ENCODE measurements around the gene RPP25L.

GRCh38 chr9:34623374-34624235 is 11.7 kb upstream of the RPP25L start:
- no peak for TF ChIP-seq GATA3 (IDR thresholded peaks at IDR 0.05; ENCODE audit: low read depth, low read length)
- TF ChIP-seq GATA2 (IDR thresholded peaks at IDR 0.05; ENCODE audit: low read depth, low read length): no peak
